ENCODE results near the gene SLC7A6. TPM values are rescaled to one million over a fixed set of nuclear protein-coding genes. Genes with fewer than 3 reads are reported as not detected.

SLC7A6 gene
- total and polyA plus RNA-seq, 2 donors, result 14.0 to 16.9 TPM

DNA sequence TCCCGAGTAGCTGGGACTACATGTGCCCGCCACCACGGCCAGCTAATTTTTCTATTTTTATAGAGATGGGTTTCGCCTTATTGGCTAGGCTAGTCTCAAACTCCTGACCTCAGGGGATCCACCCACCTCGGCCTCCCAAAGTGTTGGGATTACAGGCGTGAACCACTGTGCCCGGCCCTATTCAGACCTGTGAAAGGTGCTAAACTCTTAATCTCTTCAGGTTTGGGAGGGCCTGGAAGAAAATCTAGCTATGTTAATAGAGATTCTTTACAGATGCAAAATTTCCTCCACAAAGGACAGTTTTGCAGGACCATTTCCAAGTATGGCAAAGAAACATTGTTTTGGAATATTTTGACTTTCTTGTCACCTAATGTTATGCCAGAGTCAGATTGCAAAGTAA lies 22.2 kb upstream of the SLC7A6 start:
- Histone ChIP-seq H3K36me3 (ENCODE audit: insufficient read depth) (no peaks in the 10 kb centered on the region), H3K4me1 (ENCODE audit: insufficient read depth) (no peaks in the 10 kb centered on the region), H3K27ac (ENCODE audit: low read depth) (no peak overlapping the region), H3K4me3 (ENCODE audit: low read depth, low read length) (no peak overlapping the region)
- no peak for DNase-seq (ENCODE audit: extremely low spot score)
- 84% methylated on average over 7 of the region's 7 CpGs for WGBS

DNA sequence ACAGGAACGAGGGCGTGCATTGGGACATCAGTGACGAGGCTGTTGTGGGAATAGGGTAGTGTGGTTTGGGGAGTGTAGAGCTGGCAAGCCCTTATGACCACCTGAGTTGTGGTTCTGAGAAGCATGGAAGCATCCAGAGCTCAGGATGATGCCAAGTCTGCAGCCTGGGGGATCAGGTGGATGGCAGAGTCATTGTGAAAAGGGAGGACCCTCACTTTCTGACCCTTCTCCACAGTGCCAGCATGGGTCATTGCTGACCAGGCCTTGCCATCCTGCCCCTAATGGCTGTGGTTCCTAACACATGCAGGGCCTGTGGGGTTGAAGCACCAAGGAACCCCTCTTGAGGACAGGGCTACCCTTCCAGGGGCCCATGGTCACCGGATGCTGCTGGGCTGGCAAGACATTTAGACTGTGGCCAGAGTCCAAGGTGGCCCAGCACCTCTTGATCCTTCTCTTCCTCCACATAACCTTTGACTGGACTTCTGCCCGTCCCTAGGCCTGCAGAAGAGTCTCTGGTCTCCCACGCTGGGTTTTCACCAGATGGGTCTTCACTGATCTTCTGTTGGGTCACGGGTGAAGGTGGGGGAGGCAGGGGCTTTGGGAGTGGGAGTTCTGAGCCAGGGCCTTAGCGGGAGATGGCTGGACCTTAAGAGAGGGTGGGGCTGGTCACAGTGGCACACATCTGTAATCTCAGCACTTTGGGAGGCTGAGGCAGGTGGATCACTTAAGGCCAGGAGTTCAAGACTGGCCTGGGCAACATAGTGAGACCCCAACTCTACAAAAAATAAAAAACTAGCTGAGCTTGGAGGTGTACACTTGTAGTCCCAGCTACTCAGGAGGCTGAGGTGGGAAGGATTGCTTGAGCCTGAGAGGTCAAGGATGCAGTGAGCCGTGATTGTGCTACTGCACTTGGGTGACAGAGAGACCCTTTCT lies 21.1 kb upstream of the SLC7A6 start:
- no peaks in the 10 kb centered on the region for H3K36me3 ChIP-seq (ENCODE audit: insufficient read depth)
- no peak for DNase-seq (ENCODE audit: extremely low spot score)
- H3K4me3 ChIP-seq (ENCODE audit: low read depth, low read length), result no peak overlapping the region
- no peak overlapping the region for H3K27ac ChIP-seq (ENCODE audit: low read depth)
- H3K4me1 ChIP-seq (ENCODE audit: insufficient read depth), result no peaks in the 10 kb centered on the region
- WGBS, result 85% methylated on average over 9 of the region's 9 CpGs

DNA sequence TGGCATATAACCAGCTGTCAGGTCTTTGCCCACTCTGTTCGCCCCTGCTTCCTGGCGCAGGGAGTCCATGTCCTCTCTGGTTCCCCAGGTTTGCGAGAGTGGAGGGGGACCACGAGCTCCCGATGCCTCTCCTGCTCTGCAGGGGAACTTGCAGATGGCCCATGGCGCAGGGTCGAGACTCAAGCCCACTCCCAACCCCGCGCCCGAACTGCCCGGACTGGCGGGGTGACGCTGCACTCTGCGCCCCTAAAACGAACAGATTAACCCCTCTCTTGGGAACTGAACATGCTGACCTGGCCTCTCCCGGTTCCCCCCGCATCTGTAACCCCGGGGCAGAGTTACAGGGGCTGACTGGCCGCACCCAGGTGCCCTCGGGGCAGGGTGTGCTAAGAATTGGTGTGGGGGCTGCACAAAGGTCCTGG lies 19.8 kb upstream of the SLC7A6 start:
- Histone ChIP-seq H3K36me3 (ENCODE audit: insufficient read depth) (no peaks in the 10 kb centered on the region), H3K27ac (ENCODE audit: low read depth) (no peak overlapping the region), H3K4me3 (ENCODE audit: low read depth, low read length) (peak overlapping the region; percentile 81), H3K4me1 (ENCODE audit: insufficient read depth) (no peaks in the 10 kb centered on the region)
- no peak for DNase-seq (ENCODE audit: extremely low spot score)
- WGBS, result 6% methylated on average over 20 of the region's 20 CpGs

DNA sequence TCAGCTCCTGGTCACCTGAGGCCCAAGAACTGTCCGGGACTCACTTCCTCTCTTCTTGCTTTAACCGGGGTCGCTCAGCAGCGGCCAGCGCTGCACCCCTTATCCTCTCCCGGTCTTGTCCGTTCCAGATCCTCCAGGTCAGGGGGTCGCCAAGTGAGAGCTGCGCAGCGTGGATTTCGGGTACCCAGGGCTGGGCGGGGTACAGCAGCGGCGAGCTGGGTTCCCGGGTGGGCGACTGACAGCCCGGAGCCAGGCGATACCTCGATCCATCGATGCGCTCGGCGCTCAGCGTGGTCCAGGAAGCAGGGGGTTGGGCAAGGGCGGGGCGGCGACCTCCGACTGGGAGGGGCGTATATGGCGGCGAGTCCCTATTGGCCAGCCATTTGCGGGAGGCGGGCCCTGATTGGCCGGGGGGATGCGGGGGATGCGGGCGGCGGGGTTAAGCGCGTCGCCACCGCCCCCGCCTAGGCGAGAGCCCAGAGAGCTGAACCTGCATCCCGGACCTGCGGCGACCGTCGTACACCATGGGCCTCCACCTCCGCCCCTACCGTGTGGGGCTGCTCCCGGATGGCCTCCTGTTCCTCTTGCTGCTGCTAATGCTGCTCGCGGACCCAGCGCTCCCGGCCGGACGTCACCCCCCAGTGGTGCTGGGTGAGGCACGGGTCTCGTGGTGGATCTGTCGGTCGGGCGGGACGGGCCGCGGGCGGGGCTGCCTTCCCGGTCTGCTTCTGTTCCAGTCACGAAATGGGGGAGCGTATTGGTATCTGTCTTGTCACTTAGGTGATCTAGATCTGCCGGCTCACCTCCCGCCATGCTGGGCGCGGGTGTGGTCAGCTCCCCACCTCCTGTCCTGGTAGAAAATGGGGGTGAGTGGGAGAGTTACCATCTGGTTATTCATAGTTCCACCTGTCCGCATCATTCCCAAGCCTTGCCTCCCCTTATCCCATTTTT lies 19.1 kb upstream of the SLC7A6 start, which contains the start of gene PLA2G15:
Gene PLA2G15, plus strand, starts transcription at position 471 of the 951 bp plus-strand sequence. Its CDS starts 54 bp downstream, at position 525.
- Histone ChIP-seq H3K27ac (ENCODE audit: low read depth) (no peak within 1 kb of the TSS), H3K4me1 (ENCODE audit: insufficient read depth) (no peaks in the 10 kb centered on the region)
- 1% methylated on average over 75 of the region's 75 CpGs for WGBS

DNA sequence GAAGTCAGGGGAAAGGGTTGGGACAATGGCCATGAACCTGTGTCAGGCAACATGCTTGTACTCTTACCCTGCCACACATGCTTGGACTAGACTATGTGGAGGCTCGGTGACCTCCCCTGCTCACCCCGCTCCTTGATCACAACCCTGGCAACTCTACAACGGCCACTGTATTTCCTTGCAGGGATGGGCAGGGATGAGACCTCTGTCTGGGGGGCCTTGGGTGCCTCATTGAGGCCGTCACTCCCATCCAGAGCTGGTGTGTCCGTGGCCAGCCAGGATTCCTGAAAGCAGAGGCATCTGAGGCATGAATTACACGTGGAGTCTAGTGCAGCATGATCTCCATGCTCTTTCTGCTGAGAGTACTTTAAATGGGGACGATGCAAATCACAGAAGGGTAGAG lies 18.2 kb upstream of the SLC7A6 start:
- no peak for DNase-seq (ENCODE audit: extremely low spot score)
- Histone ChIP-seq H3K4me3 (ENCODE audit: low read depth, low read length) (peak overlapping the region; percentile 81), H3K36me3 (ENCODE audit: insufficient read depth) (no peaks in the 10 kb centered on the region), H3K4me1 (ENCODE audit: insufficient read depth) (no peaks in the 10 kb centered on the region), H3K27ac (ENCODE audit: low read depth) (no peak overlapping the region)
- 87% methylated on average over 7 of the region's 7 CpGs for WGBS

More for the DNA sequence above, 19.1 kb upstream of the SLC7A6 start, which contains the start of gene PLA2G15:
- no peaks in the 10 kb centered on the region for H3K36me3 ChIP-seq (ENCODE audit: insufficient read depth)
- no peak for DNase-seq (ENCODE audit: extremely low spot score)
- peak within 1 kb of the TSS; percentile 81 for H3K4me3 ChIP-seq (ENCODE audit: low read depth, low read length)

DNA sequence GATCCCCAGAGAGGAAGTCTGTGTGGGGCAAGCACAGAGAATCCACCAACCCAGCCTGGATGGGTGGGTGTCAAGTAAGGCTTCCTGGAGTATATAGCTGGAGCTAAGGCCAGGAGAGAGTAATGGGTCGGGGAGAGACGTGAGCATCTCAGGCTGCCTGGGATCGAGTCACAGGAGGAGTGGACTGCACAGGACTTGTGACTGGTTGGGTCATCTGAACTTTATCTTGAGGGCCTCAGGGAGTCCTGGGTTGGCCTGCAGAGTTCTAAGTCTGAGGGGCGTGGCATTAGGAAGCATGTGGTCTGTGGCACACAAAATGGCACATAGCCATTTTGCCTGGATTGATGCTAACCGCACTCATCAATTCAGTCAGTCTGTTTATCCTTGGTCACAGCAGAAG lies 17.7 kb upstream of the SLC7A6 start:
- H3K4me1 ChIP-seq (ENCODE audit: insufficient read depth), result no peaks in the 10 kb centered on the region
- H3K4me3 ChIP-seq (ENCODE audit: low read depth, low read length), result no peak overlapping the region
- 82% methylated on average over 5 of the region's 5 CpGs for WGBS
- H3K36me3 ChIP-seq (ENCODE audit: insufficient read depth), result no peaks in the 10 kb centered on the region
- H3K27ac ChIP-seq (ENCODE audit: low read depth), result no peak overlapping the region
- no peak for DNase-seq (ENCODE audit: extremely low spot score)

DNA sequence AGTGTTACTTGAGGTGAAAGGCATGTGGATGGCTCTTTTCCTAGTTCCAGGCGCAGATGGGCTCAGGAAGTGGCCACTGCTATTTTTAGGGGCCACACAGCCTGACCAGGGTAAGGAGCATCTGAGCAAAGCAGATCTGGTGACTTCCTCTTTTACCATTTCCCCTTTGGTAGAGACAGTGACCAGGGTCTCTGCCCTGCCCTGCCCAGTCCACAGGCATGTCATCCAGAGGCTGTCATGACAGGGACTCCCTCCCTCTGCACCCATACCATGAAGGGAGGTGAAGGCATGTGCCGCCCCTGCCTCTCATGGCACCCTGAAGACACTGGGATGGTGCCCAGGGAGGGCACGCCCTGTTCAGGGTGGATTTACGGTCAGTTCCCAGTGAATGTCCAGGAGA lies 16.9 kb upstream of the SLC7A6 start:
- no peaks in the 10 kb centered on the region for H3K4me1 ChIP-seq (ENCODE audit: insufficient read depth)
- H3K4me3 ChIP-seq (ENCODE audit: low read depth, low read length), result no peak overlapping the region

DNA sequence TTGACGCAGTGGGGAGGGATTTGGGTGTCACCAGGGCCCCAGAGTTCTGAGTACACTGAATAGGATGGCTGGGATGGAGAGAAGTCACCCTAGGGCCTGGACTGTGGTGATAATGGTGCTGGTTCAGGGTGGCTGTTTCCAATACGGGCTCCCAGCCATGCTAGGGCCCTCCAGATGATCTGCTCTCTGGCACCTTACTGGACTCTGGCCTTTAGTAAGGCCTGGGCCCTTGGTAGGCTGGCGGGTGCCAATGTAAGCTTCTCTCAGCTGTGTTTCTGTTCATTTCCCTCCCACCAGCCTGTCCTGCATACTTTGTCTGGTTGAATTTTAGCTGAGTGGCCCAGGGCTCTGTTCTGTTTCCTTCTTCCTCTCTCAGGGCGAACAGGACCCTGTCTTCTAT lies 16.4 kb upstream of the SLC7A6 start:
- no peak for DNase-seq (ENCODE audit: extremely low spot score)
- Histone ChIP-seq H3K4me1 (ENCODE audit: insufficient read depth) (no peaks in the 10 kb centered on the region), H3K4me3 (ENCODE audit: low read depth, low read length) (no peak overlapping the region), H3K36me3 (ENCODE audit: insufficient read depth) (no peaks in the 10 kb centered on the region), H3K27ac (ENCODE audit: low read depth) (no peak overlapping the region)
- WGBS, result 94% methylated on average over 4 of the region's 4 CpGs

More for the DNA sequence above, 16.9 kb upstream of the SLC7A6 start:
- Histone ChIP-seq H3K36me3 (ENCODE audit: insufficient read depth) (no peaks in the 10 kb centered on the region), H3K27ac (ENCODE audit: low read depth) (no peak overlapping the region)
- WGBS, result 88% methylated on average over 4 of the region's 4 CpGs
- DNase-seq (ENCODE audit: extremely low spot score), result no peak

DNA sequence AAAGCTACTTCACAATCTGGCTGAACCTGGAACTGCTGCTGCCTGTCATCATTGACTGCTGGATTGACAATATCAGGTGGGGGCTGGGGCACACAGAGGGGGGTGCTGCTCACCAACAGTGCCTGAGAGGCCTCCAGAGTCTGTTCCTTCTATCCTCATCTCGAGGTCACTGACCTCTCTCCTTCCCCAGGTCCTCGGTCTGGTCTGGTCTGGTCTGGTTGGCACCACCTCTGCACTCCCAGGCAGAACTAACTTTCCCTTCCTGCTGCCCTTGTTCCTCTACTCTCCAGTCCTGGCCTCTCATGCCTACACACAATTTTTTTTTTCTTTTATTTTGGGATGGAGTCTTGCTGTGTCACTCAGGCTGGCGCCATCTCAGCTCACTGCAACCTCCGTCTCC lies 15.0 kb upstream of the SLC7A6 start:
- Histone ChIP-seq H3K4me3 (ENCODE audit: low read depth, low read length) (no peak overlapping the region), H3K4me1 (ENCODE audit: insufficient read depth) (no peaks in the 10 kb centered on the region), H3K36me3 (ENCODE audit: insufficient read depth) (no peaks in the 10 kb centered on the region), H3K27ac (ENCODE audit: low read depth) (no peak overlapping the region)
- no peak for DNase-seq (ENCODE audit: extremely low spot score)
- WGBS, result 92% methylated on average over 4 of the region's 4 CpGs

DNA sequence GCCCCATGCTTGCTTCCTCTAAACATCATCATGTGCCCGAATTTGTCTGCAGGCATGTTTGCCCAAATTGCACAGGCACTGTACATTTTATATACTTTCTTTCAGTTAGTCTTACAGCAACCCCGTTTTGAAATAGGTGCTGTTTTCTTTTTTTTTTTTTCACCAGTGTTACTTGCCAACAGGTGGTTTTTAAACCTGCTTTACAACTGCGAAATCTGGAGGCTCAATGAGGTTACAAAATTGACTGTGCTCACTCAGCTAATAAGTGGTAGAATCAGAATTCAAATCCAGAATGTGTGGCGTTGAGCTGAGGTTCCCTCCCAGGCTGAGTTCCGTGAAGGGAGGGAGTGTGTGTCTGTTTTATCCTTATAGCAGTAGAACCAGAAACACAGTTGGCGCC lies 13.4 kb upstream of the SLC7A6 start:
- peaks cover 2% of the 10 kb centered on the region for H3K36me3 ChIP-seq (ENCODE audit: insufficient read depth)
- no peak overlapping the region for H3K4me3 ChIP-seq (ENCODE audit: low read depth, low read length)
- 93% methylated on average over 6 of the region's 6 CpGs for WGBS
- no peak overlapping the region for H3K27ac ChIP-seq (ENCODE audit: low read depth)
- H3K4me1 ChIP-seq (ENCODE audit: insufficient read depth), result no peaks in the 10 kb centered on the region
- DNase-seq (ENCODE audit: extremely low spot score), result no peak

DNA sequence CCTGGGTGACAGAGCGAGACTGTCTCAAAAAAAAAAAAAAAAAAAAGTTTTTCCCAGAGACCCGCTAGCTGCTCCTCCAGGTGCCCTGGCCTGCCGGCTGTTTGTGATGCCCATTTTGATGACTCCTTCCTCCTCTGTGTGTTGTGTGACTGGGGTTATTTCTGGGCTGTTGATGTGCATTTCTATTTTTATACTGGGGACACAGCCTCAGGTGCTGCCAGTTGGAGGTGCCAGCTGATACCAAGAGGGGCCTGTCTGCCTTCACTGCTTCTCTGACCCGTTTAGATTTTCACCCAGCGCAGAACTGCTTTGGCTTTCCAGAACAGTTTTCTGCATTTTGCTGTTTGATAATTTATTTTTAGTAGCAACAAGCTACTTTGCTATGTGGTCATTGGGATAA lies 12.5 kb upstream of the SLC7A6 start:
- H3K4me1 ChIP-seq (ENCODE audit: insufficient read depth), result no peaks in the 10 kb centered on the region
- H3K27ac ChIP-seq (ENCODE audit: low read depth), result no peak overlapping the region
- WGBS, result 86% methylated on average over 5 of the region's 5 CpGs
- peaks cover 2% of the 10 kb centered on the region for H3K36me3 ChIP-seq (ENCODE audit: insufficient read depth)
- no peak for DNase-seq (ENCODE audit: extremely low spot score)
- no peak overlapping the region for H3K4me3 ChIP-seq (ENCODE audit: low read depth, low read length)

DNA sequence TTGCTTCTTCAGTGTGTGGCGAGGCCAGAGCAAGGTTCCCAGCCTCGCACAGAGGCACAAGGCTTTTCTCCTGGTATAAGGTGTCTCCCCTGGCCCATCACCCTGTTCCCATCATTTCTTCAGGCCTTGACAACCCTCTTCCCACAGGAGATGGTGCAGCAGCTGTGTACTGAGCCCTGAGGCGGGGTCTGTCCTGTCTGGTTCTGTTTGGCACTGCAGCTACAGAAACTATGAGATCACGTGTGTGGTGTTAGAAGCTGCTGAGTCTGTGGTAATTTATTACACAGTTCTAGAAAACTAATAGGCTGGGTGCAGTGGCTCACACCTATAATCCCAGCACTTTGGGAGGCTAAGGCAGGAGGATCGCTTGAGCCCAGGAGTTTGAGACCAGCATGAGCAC lies 11.9 kb upstream of the SLC7A6 start:
- H3K4me3 ChIP-seq (ENCODE audit: low read depth, low read length), result no peak overlapping the region
- no peak for DNase-seq (ENCODE audit: extremely low spot score)

DNA sequence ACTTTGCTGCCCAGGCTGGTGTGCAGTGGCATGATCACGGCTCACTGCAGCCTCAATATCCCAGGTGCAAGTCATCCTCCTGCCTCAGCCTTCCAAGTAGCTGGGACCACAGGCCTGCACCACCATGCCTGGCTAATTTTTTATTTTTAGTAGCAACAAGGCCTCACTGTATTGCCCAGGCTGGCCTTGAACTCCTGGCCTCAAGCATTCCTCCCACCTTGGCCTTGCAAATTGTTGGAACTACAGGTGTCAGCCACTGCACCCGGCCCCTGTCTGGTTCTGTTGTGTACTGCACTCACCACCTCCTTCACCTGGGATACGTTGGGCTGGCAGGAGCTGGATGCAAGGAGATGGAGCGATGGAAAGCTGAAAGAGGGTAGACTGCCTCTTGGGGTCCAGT lies 10.6 kb upstream of the SLC7A6 start:
- peaks cover 2% of the 10 kb centered on the region for H3K36me3 ChIP-seq (ENCODE audit: insufficient read depth)
- no peak overlapping the region for H3K27ac ChIP-seq (ENCODE audit: low read depth)
- H3K4me3 ChIP-seq (ENCODE audit: low read depth, low read length), result no peak overlapping the region
- no peaks in the 10 kb centered on the region for H3K4me1 ChIP-seq (ENCODE audit: insufficient read depth)
- DNase-seq (ENCODE audit: extremely low spot score), result no peak
- 89% methylated on average over 4 of the region's 4 CpGs for WGBS

More for the DNA sequence above, 11.9 kb upstream of the SLC7A6 start:
- WGBS, result 86% methylated on average over 5 of the region's 5 CpGs
- H3K36me3 ChIP-seq (ENCODE audit: insufficient read depth), result peaks cover 2% of the 10 kb centered on the region
- no peak overlapping the region for H3K27ac ChIP-seq (ENCODE audit: low read depth)
- H3K4me1 ChIP-seq (ENCODE audit: insufficient read depth), result no peaks in the 10 kb centered on the region

Data from urinary bladder (tissue), 4 donors.